ENCODE measurements around the gene NUTF2.

DNA sequence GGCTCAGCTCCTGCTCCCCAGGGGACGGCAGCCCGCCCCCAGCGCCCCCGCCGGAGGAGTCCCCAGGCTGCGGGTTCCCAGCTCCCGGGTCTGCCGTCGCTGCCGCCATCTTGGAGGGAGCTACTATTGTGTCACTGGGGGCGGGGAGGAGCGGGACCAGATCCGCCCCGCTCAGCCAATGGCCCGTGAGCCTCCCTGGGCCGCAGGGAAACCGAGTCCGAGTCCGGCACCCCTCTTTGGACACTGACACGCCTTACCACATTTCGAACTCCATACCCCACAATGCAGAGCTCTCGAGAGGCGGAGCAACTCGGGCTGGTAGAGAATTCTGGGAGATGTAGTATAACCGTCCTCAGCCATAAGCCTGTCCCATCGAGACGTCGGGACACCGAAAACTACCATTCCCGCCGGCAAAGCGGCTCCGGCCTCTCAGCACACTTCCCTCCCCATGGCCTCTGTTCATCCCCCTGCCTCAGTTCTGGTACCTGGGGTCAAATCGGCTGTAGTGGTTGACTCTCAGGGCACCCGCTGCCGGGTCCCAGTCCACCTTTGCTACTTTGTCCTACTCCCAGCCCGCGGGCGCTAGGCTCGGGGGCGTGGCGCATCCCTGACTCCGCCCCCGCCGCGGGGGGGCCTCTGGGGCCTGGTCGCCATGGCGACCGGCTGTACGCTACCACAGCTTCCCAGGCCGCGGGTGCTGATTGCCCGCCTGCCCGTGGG lies 40.1 kb upstream of the NUTF2 start, which contains the start of the genes RANBP10 and TSNAXIP1:
- TF ChIP-seq, protein P1, sequence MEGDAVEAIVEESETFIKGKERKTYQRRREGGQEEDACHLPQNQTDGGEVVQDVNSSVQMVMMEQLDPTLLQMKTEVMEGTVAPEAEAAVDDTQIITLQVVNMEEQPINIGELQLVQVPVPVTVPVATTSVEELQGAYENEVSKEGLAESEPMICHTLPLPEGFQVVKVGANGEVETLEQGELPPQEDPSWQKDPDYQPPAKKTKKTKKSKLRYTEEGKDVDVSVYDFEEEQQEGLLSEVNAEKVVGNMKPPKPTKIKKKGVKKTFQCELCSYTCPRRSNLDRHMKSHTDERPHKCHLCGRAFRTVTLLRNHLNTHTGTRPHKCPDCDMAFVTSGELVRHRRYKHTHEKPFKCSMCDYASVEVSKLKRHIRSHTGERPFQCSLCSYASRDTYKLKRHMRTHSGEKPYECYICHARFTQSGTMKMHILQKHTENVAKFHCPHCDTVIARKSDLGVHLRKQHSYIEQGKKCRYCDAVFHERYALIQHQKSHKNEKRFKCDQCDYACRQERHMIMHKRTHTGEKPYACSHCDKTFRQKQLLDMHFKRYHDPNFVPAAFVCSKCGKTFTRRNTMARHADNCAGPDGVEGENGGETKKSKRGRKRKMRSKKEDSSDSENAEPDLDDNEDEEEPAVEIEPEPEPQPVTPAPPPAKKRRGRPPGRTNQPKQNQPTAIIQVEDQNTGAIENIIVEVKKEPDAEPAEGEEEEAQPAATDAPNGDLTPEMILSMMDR (IDR thresholded peaks at IDR 0.05; ENCODE audit: low read length), result no peak
- TF ChIP-seq EZH2 (IDR thresholded peaks at IDR 0.05; ENCODE audit: borderline replicate concordance, low read length), result no peak

Measured in OCI-LY1 (cell line).